HTERT RPE-1 (cell line): ENCODE data around the gene RPTOR.

Experiments
- in situ Hi-C: fragments of 300-500 bp; cut with MboI; formaldehyde crosslinking; loops from 4 replicates; pipeline ENCODE4 v1.14.3; 2020; ENCODE audit warnings: low sequenced_read_pairs

Gene RPTOR

DNA sequence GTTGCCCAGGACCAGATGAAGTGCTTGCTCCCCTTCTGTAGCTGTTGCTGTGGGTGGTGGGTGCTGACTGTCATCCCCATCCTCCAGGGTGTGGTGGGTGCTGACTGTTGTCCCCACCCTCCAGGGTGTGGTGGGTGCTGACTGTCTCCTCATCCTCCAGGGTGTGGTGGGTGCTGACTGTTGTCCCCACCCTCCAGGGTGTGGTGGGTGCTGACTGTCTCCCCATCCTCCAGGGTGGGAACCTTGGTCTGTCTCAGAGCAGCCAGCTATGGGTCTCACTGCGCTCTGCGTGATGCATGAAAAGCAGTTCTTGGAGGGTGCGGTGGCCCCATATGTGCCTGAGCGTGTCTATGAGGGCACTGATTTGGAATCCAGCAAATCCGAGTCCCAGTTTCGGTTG, 163.8 kb downstream of the RPTOR start:
- in situ Hi-C loops = no loop called here

DNA sequence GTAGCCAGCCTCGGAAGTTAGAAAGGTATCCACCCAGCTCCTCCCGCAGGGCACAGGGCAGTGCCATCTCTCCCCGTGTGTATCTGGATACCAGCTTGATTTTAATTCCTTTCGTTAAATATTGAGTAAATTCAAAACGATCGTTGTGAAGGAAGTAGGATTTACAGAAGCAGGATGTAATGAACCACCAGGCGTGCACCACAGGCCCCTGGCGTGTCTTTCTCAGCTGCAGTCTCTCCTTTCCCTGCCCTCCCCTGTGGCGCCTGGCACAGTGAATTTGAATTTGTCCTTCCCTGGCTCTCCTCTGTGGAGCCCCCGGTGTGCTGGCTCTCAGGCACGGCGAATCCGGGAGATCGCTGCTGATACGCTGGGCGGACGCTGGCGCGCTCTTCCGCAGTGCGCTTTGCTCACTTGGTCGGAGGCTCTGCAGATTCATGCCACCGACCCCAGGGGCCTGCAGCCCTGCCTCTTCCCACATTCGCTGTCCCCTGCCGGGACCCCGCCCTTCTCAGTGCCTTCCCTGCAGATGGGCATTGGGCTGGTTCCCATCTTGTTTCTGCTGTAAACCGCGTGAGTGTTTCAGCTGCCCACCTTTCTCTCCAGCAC, 164.6 kb downstream of the RPTOR start:
- in situ Hi-C loops = no loop called here

DNA sequence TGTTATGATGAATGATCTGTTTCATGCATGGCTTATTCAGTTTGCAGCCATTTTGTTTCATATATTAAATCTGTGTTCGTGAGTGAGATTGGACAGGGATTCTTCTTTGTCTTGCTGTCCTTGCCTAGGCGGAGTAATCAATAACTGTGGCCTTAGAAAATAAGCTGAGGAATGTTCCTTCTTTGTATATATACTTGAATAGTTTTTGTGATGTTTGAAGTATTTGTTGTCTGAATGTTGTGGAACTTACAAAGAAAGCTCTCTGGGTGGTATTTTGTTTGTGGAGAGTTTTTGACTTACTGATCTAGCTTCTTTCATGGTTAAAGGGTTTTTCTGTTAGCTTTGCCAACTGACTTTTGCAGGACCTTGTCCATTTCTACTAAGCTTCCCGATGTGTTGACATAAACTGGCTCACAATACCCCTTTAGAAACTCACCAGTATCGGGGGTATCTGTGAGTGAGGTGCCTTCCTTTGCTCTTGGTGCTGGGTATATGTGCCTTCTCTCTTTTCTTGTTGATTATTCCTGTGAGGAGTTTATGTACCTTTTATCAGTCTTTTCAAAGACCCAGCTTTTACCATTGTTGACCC, 166.2 kb downstream of the RPTOR start:
- in situ Hi-C loops = no loop called here

DNA sequence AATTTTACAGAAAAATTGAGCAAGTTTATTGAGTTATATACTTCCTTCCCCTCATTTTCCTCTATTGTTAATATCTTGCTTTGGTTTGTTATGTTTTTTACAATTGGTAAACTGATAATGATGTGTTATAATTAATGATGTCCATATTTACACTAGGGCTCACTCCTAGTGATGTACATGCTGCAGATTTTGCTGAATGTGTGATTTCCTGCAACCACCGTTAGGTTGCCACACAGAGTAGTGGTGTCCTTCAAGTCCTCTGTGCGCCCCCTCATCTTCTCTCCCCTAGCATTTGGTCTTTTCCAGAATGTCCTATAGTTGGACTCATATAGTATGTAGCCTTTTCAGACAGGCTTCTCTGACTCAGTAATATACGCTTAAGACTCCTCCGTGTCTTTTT, 167.5 kb downstream of the RPTOR start:
- in situ Hi-C loops = no loop called here

DNA sequence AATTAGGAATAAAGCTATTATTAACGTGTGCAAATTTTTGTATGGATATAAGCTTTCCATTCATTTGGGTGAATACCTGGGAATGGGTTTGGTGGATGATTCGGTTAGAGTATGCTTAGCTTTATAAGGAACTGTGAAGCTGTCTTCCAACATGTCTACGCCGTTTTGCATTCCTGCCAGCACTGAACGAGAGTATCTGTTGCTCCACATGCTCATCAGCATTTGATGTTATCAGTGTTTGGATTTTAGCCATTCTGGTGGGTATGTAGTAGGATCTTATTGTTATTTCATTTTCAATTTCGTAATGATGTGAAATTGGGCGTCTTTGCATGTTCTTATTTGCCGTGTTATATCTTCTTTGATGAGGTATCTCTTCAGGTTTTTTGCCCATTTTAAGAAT, 168.0 kb downstream of the RPTOR start:
- in situ Hi-C loops = no loop called here

DNA sequence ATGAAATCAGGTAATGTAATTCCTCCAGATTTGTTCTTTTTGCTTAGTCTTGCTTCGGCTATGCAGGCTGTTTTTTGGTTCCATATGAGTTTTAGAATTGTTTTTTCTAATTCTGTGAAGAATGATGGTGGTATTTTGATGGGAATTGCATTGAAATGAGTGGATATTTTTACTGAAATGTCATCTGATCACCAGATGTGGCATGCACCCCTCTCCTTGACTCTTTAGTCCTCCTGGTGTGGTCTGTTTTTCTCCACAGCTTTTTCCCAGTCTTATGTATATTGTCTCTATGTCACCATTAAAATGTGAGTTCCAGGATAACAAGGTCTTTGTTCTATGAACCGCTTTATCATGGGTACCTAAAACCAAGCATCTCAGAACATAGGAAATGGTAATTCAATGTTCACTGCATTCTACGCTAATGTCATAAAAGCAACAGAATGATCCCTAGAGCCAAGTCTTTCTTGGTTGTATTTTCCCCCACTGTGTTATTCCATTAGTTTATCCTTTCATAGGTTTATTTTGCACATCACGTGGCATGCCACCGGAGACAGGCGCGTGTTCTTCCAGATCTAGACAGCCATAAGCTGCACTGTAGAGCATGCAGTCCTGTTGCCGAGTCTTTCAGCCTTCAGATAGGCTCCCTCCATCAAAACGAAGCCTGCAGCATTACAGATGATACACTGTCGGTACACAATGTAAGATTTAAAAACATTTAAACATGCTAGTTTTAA, 172.5 kb downstream of the RPTOR start:
- in situ Hi-C loops = no loop called here

DNA sequence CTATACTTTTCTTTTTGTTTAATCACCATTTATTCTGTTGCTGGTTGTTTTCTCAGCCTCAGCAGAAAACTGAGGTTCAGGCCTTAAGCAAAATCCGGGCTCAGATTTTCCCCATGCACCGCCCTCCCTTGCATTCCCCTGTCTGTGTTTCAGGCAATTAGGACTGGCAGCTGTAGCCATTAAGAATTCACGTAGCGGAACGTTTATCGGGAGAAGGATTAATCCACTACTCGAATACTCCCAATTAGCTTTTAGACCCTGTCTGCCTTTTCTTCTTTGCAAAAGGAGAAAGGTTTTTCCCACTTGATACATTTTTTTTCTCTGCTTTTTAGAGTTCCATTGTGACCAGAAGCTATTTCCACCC, 173.1 kb downstream of the RPTOR start:
- in situ Hi-C loops = no loop called here

DNA sequence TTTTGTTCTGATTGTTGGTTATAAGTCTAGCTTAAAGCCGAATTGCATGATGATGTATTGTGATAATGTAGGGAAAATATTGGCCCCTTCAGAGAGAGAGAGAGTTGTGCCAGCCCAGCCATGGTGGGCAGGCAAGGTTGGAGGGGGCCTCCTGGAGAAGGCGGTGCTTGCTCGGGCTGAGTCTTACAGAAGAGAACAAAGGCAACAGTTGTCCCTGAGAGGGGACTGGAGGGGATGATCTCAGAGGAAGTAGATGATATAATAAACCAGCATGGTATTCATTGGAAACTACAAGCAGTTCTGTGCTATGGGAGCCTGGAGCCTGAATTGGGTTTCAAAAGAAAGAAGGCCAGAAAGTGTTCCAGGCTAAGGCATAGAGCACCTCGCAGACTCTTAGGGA, 173.8 kb downstream of the RPTOR start:
- in situ Hi-C loops = no loop called here

DNA sequence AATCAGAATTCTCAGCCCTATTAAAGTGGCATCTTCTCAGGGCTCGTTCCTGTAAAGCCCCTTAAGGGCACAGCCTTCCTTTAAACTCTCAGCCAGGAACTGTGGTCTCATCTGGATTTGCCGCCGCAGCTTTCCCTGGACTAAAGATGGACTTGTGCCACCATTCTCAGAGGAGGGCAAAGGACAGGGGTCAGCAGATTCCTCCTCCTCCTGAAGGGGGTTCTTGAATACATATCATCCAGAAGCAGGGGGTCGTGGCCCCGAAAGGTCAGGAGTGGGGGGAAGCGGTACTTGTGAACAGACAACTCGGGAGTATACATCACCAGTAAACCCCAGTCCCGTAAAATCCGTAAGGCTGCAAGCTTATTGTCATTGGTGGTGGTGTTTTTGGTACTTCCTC, 174.8 kb downstream of the RPTOR start:
- in situ Hi-C loops = no loop called here

DNA sequence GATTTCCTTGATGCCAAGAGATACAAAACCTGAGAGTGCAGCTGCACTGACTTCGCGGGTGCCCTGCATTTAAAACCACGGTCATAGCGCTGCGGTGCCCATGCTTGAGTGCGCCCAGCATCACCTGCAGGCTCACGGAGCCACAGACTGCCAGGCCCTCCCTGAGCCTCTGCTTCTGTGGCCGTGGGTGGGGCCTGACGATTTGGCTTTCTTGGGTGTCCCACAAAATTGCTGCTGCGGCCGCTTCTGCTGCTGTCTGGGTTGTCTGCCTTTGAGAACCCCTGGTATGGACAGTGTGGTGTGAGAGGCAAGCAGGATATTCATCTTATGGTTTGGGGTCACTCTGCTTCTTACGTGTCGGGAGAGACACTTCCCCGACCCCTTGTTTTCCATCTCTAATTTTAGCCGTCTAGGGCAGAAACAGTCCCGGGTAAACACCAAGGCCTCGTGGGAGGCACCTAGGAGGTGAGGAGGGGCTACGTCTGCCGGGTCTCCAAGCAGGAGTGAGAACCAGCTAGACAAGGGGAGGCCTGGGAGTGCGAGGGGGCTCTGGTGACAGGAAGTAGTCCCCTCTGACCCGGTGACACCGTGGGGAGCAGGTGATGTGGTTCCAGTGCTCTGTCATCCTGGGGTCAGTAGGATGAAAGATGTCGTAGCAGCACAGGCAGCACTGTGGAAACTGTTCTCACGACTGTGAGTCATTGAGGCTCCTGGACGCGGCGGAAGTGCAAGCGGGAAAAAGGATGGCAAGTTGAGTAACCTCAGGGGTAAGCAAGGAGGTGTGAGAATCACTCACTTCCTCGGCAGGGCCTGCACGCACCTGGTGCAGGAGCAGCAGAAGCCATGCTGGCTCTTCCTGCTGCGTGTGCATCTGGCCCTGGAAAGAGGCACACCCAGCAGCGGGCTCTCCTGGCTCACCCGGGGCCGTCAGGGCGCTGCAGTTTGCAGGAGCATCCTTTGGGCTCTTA, 176.3 kb downstream of the RPTOR start:
- in situ Hi-C loops = no loop called here

DNA sequence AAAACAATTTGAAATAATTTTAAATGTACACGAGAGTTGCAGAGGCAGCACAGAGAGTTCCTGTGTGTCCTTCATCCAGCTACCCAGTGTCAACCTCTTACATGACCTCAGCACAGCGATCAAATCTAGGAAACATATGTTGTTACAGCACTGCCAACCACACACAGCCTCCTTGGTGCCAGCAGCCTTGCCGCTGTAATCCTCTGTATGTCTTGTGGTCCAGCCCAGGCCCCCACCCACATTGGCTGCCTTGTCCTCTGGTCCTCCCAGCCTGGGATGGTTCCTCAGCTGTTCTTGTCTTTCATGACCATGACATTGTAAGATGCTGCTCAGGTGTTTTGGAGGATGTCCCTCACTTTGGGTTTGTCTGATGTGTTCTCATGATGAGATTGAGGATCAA, 178.0 kb downstream of the RPTOR start:
- in situ Hi-C loops = no loop called here

DNA sequence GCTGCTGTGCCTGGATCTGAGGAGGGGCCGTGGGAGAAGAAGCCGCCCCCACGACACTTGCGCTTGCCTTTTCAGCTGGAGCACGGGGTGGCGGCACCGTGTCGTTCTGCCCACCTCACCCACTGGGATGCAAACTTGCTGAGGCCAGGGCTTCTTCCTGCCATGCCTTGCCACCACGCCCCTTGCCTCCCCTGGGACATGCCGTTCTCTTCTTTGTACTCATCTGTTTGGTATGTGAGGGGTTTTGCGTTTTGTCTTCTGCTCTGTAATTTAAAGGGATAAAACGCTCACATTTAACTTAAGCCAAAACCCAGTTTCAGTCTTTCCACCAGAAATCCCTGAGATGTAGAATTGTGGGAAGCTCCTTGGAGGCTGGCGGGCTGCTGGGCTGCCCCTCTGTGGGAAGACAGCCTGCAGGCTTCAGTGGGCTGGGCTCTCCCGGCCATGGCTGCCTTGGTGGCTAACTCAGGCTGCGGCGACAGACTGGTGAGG, 180.2 kb downstream of the RPTOR start:
- in situ Hi-C loops = no loop called here

DNA sequence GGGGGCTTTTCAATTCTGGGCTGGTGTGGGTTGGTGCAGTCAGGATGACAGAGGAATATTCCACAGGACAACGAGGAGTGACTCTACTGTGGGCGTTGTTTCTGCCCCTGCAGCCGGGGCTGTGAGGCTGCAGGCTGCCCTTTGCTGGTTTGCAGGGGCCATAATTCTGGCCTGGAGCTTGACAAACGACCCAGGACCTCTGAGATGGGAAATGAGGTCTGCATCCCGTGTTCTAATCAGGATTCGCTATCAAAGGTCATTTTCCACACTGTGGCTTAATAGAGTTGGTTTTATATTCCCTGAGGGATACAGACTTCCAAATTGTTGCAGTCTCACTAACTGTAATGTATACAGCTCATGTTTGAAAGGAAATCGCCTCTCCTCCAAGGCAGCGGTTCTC, 180.9 kb downstream of the RPTOR start:
- in situ Hi-C loops = no loop called here

DNA sequence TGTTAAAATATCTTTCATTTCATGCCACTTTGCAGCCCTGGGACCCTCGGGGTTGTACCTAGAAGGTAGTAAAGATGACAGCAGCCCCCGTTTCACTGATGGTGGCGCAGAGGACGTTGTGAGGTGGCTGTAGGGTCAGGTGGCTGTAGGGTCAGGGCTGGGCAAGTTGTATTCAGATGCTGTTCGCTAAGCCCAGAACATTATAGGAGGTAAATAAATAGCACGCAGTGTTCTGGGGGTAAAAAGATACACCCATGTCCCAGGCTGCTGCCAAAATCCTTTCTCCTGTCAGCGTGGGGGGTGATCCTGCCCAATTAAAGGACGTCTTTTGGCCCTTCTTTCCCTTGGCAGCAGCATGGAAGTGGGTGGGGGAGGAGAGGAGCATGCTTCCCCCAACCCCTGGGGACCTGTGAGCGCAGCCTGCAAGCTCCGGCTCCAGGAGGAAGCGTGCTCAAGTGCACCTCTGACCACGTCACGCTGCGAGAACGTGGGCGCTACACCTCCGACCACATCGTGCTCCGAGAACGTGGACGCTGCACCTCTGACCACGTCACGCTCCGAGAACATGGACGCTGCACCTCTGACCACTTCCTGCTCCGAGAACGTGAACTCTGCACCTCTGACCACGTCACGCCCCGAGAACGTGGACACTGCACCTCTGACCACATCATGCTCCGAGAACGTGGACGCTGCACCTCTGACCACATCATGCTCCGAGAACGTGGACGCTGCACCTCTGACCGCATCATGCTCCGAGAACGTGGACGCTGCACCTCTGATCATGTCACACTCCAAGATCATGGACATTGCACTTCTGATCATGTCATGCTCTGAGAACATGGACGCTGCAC, 182.1 kb downstream of the RPTOR start:
- in situ Hi-C loops = no loop called here

DNA sequence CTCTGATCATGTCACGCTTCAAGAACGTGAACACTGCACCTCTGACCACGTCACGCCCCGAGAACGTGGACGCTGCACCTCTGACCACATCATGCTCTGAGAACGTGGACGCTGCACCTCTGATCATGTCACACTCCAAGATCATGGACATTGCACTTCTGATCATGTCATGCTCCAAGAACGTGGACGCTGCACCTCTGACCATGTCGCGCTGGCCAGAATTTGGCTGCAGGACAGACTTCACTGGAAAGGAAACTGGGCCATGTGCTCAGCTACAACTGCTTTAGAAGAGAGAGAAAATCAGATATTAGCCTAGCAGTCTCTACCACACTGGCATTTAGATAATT, 182.7 kb downstream of the RPTOR start:
- in situ Hi-C loops = no loop called here

DNA sequence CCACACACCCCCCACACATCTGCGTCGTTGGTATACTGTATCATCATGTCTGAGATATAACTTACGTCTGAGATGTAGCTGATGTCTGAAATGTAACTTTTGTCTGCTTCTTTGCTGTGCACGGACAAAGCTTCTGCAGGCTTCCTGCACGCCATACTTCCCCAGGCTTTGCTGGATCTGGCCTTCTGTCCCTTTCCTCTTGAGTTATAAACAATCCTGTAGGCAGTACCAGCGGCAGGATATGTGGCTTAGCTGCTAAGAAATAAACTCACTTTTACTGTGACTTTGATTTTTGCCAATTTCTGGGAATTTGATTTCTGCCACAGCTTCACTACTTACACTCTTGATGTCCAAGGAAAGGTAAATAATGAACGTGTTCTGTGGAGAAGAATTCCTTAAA, 184.4 kb downstream of the RPTOR start:
- in situ Hi-C loops = no loop called here

DNA sequence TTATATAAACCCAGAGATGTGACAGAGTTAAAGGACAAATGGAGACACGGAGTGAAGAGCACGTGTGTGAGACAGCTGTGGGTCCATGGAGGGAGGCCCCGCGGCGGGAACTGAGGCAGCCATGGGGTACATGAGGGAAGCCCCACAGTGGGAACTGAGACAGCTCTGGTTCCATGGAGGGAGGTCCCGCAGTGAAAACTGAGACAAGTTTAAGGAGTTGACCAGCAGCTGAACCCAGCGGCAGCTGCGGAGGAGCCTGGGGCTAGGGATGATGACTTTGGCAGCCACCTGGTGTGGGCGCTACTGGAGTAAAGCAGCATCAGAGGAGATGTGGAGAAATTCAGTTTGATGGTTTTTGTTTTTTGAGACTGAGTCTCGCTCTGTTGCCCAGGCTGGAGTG, 185.1 kb downstream of the RPTOR start:
- in situ Hi-C loops = no loop called here

DNA sequence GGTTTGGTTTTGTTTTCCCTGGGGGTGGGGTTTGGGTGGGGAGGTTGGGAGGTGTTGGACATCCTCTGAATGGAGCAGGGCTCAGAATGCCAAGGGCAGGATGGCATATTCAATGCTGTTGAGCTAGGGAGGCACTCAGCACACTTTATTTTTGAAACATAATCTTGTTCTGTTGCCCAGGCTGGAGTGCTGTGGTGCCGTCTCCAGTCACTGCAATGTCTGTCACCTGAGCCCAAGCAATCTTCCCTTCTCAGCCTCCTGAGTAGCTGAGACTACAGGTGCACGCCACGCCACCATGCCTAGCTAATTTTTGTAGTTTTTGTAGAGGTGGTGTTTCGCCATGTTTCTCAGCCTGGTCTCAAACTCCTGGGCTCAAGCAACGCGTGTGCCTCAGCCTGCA, 186.1 kb downstream of the RPTOR start:
- in situ Hi-C loops = no loop called here

DNA sequence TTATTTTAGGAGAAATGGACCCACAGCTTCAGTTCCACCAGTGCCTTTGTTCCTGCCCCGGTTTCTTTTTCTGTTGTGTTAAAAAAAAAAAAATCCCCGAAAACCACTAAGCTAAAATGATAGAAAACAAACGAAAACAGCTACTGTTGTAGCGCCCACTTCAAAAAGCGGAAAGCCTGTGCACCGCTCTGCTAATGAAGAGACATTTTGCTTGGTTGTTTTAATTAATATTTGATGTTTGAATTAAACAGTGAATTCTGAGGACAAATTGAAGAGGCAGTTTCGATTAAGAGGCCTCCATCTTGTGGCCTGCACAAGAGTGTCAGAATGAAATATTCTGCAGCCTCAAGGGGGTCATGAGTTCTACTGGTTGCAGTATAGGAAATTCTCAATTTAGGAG, 186.7 kb downstream of the RPTOR start:
- in situ Hi-C loops = no loop called here

DNA sequence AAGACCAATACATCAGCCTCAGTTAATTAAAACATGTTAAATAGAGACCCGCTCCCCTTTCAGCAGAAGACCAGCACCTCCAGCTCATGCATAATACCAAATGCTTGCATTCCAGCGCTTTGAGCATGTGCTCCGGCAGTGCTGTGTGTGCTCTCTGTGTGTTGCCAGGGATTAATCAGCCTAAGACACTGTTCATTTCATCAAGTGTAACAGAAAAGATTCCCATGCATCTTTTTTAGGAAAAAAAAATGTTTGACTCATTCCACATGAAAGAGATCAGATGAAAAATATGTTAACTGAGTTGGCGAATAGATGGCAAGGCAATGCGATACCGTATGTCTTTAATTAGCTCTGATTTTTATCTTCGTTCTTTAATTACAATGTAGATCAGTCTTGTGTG, 187.6 kb downstream of the RPTOR start:
- in situ Hi-C loops = no loop called here
